Measurements from ENCODE around the gene UBR1. TPM values are rescaled to one million over a fixed set of nuclear protein-coding genes. Genes with fewer than 3 reads are reported as not detected.

Gene UBR1
- total RNA-seq, 4 donors from 2014 or later, result 28.8 to 42.0 (median 31.0) TPM

DNA sequence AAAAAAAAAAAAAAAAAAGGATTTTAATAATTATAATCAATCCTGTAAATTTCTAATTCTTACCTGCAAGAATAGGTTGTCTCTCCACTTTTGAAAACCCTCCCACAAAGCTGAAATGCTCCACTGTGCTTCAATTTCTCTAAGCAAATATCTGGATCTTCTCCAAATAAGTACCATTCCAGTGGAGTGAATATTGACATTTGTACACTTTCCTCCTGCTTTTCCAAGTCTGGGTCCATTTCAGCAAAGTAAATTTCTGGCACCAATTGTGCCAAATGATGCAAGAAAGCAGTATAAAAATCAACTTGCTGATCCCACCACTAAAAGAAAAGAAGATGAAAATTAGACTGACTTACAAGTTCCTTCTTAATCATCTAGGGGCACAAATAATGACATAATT, 19.9 kb downstream of the UBR1 start:
- Histone ChIP-seq H3K4me3 (no peak overlapping the region), H3K27ac (no peak overlapping the region), H3K27me3 (no peaks in the 10 kb centered on the region), H3K4me1 (peaks cover 0 to 14% (median 3%) of the 10 kb centered on the region in 4 donors), H3K9me3 (no peaks in the 10 kb centered on the region), H3K36me3 (peaks cover 0 to 29% (median 0%) of the 10 kb centered on the region in 3 donors)
- DNase-seq (ENCODE audit: low spot score in 2 of 2), result no peak
- TF ChIP-seq EP300 (IDR thresholded peaks at IDR 0.05), result no peak
- TF ChIP-seq, protein P1, sequence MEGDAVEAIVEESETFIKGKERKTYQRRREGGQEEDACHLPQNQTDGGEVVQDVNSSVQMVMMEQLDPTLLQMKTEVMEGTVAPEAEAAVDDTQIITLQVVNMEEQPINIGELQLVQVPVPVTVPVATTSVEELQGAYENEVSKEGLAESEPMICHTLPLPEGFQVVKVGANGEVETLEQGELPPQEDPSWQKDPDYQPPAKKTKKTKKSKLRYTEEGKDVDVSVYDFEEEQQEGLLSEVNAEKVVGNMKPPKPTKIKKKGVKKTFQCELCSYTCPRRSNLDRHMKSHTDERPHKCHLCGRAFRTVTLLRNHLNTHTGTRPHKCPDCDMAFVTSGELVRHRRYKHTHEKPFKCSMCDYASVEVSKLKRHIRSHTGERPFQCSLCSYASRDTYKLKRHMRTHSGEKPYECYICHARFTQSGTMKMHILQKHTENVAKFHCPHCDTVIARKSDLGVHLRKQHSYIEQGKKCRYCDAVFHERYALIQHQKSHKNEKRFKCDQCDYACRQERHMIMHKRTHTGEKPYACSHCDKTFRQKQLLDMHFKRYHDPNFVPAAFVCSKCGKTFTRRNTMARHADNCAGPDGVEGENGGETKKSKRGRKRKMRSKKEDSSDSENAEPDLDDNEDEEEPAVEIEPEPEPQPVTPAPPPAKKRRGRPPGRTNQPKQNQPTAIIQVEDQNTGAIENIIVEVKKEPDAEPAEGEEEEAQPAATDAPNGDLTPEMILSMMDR (IDR thresholded peaks at IDR 0.05), result no peak
- no peak for TF ChIP-seq POLR2A (IDR thresholded peaks at IDR 0.05)

DNA sequence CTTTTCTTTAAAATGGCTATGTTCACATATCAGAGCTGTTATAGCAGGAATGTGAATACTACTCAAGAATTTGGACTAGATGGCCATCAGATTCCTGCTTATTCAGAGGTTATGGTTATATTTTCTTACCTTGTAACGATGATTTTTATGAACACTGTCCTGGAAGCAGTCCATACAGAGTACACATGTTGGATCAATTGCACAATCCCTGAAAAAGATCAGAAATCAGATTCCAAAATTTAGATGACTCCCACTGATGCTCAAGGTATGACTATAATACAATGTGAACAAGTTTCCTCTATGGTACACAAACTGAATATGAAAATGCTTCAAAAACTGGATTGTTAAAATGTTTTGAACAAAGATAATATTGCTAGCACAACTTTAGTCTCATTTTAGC, 23.3 kb downstream of the UBR1 start:
- Histone ChIP-seq H3K27me3 (no peaks in the 10 kb centered on the region), H3K36me3 (peaks cover 0 to 45% (median 0%) of the 10 kb centered on the region in 3 donors)
- WGBS, 2 donors, result 75 to 91% methylated on average over 1 of the region's 1 CpG

DNA sequence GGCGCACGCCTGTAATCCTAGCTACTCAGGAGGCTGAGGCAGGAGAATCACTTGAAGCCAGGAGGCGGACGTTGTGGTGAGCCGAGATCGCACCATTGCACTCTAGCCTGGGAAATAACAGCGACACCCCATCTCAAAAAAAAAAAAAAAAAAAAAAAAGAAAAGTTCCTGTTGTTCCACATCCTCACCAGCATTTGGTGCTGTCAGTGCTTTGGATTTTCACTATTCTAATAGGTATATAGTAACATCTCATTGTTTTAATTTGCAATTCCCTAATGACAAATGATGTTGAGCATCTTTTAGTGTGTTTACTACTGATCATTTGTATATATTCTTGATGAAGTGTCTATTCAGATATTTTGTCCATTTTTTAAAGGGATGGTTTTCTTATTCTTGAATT, 24.6 kb downstream of the UBR1 start:
- WGBS, 2 donors, result 97 to 100% methylated on average over 7 of the region's 7 CpGs
- no peaks in the 10 kb centered on the region for H3K27me3 ChIP-seq
- TF ChIP-seq POLR2A (IDR thresholded peaks at IDR 0.05) (no peak), EP300 (IDR thresholded peaks at IDR 0.05) (no peak)
- TF ChIP-seq, protein P1 (IDR thresholded peaks at IDR 0.05), result no peak
- peaks cover 0 to 45% (median 0%) of the 10 kb centered on the region in 3 donors for H3K36me3 ChIP-seq
- H3K4me3 ChIP-seq, result no peak overlapping the region
- H3K4me1 ChIP-seq, result peaks cover 0 to 19% (median 3%) of the 10 kb centered on the region in 4 donors
- H3K9me3 ChIP-seq, result no peaks in the 10 kb centered on the region
- no peak overlapping the region for H3K27ac ChIP-seq
- DNase-seq (ENCODE audit: low spot score in 2 of 2), result no peak

More for the DNA sequence above, 23.3 kb downstream of the UBR1 start:
- no peak overlapping the region for H3K4me3 ChIP-seq
- DNase-seq (ENCODE audit: low spot score in 2 of 2), result no peak
- no peaks in the 10 kb centered on the region for H3K9me3 ChIP-seq
- TF ChIP-seq POLR2A (IDR thresholded peaks at IDR 0.05), result no peak
- TF ChIP-seq, protein P1 (IDR thresholded peaks at IDR 0.05), result no peak
- no peak for TF ChIP-seq EP300 (IDR thresholded peaks at IDR 0.05)
- H3K4me1 ChIP-seq, result peaks cover 0 to 25% (median 3%) of the 10 kb centered on the region in 4 donors
- no peak overlapping the region for H3K27ac ChIP-seq

DNA sequence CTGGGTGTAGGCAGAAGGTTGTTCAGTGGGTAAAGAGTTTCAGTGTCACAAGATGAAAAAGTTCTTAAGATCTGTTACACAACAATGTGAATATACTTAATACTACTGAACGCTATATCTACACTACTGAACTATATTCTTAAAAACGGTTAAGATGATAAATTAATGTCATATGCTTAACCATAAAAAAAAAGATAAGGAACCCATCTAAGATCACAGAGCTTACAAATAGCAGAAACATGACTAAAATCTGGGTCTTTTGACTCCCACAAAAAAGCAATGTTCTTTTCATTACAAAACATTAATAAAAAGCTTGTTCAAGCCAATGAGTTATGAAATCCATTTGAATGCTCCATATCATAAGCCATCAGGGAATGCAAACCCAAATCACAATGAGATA, 34.4 kb downstream of the UBR1 start:
- TF ChIP-seq, protein P1 (IDR thresholded peaks at IDR 0.05), result no peak
- TF ChIP-seq POLR2A (IDR thresholded peaks at IDR 0.05) (no peak), EP300 (IDR thresholded peaks at IDR 0.05) (no peak)
- no peak overlapping the region for H3K27ac ChIP-seq
- H3K4me1 ChIP-seq, result no peaks in the 10 kb centered on the region
- peaks cover 0 to 61% (median 10%) of the 10 kb centered on the region in 3 donors for H3K36me3 ChIP-seq
- 86 to 87% methylated on average over 2 of the region's 2 CpGs for WGBS, 2 donors
- H3K9me3 ChIP-seq, result no peaks in the 10 kb centered on the region
- H3K27me3 ChIP-seq, result no peaks in the 10 kb centered on the region
- no peak for DNase-seq (ENCODE audit: low spot score in 2 of 2)
- H3K4me3 ChIP-seq, result no peak overlapping the region

DNA sequence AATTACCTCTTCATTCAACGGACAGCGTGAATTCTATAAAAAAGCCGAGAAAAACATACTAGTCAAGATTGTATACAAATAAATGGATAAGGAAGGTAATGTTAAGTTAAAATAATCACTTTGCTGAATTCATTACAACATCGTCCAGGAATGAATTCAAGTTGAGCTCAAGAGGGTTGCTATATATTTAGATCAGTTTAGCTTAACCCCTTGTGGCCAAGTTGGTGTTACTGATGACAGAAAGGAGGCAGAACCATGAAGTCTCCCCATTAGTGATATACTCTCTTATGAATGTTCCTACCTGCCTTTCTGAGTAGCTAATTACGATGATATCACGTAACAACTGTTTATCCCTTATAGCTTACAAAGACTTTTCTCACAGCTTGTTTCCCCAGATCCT, 34.9 kb downstream of the UBR1 start:
- Histone ChIP-seq H3K4me3 (no peak overlapping the region), H3K4me1 (no peaks in the 10 kb centered on the region), H3K27ac (no peak overlapping the region), H3K36me3 (peaks cover 0 to 67% (median 10%) of the 10 kb centered on the region in 3 donors), H3K27me3 (no peaks in the 10 kb centered on the region), H3K9me3 (no peaks in the 10 kb centered on the region)
- WGBS, 2 donors, result 72 to 76% methylated on average over 6 of the region's 6 CpGs
- DNase-seq (ENCODE audit: low spot score in 2 of 2), result no peak
- TF ChIP-seq EP300 (IDR thresholded peaks at IDR 0.05) (no peak), POLR2A (IDR thresholded peaks at IDR 0.05) (no peak)
- TF ChIP-seq, protein P1 (IDR thresholded peaks at IDR 0.05), result no peak

All from tibial nerve (tissue), 4 donors.